Lower lobe of right lung (tissue), 2 donors: ENCODE results near the gene B3GNT5. TPM values are rescaled to one million over a fixed set of nuclear protein-coding genes. Genes with fewer than 3 reads are reported as not detected.

ENCODE experiments used
- ATAC-seq, 2 donors: fragments of 200-7000 bp; cut with Tn5 transposase; one replicate each; pipeline ENCODE4 v1.9.1; 2020 to 2022; ENCODE audit warnings: mild to moderate bottlenecking in 2 of 2, moderate library complexity in 2 of 2
- DNase-seq: peaks from one replicate; pipeline ENCODE4 v3.0.0-alpha.2; 2020
- H3K27ac ChIP-seq: fragments of 200-600 bp; one replicate; pipeline ENCODE4 v1.8.0; 2022
- H3K27me3 ChIP-seq: fragments of 200-600 bp; one replicate; pipeline ENCODE4 v1.8.0; 2022; ENCODE audit warnings: low read depth
- H3K36me3 ChIP-seq: fragments of 200-600 bp; one replicate; pipeline ENCODE4 v1.8.0; 2022; ENCODE audit warnings: mild to moderate bottlenecking
- H3K4me1 ChIP-seq: fragments of 200-600 bp; one replicate; pipeline ENCODE4 v1.8.0; 2022
- H3K4me3 ChIP-seq: fragments of 200-600 bp; one replicate; pipeline ENCODE4 v1.8.0; 2022; ENCODE audit warnings: mild to moderate bottlenecking
- H3K9me3 ChIP-seq: fragments of 200-600 bp; one replicate; pipeline ENCODE4 v1.8.0; 2022
- CTCF ChIP-seq: fragments of 200-600 bp; IDR thresholded peaks from one replicate; pipeline ENCODE4 v1.8.0; 2022; ENCODE audit warnings: antibody characterized with exemption, mild to moderate bottlenecking
- intact Hi-C: fragments of 100-400 bp; cut with DNase I; formaldehyde crosslinking; loops from one replicate; pipeline ENCODE4 v1.11.0; 2022
- total RNA-seq: library from RNA; stranded (reverse); fragmentation: NEBNext Ultra II Directional; extraction: Animal tissue kit (Norgen Biotek cat#: 25700); gene quantifications from one replicate; pipeline ENCODE4 v1.2.1, GENCODE V29; 2021
- donor health status: DM: no; HTN: yes; CAD: no; lungs with severe emphysema.

B3GNT5 gene
- total RNA-seq, 1 donor from 2014 or later = 30.8 TPM

- Histone ChIP-seq H3K36me3 (no peaks in the 10 kb centered on the region), H3K27me3 (no peaks in the 10 kb centered on the region), H3K4me1 (peaks cover 9% of the 10 kb centered on the region), H3K9me3 (no peaks in the 10 kb centered on the region), H3K27ac (no peak overlapping the region), H3K4me3 (no peak overlapping the region)
- DNase-seq = no peak
- TF ChIP-seq CTCF = no peak
- ATAC-seq = no peak
- intact Hi-C loops = no loop called here
Observed at GRCh38 chr3:183230826-183231225, 22.2 kb upstream of the B3GNT5 start.

- no peak for ATAC-seq
- no peaks in the 10 kb centered on the region for H3K9me3 ChIP-seq
- DNase-seq = no peak
- H3K27me3 ChIP-seq = no peaks in the 10 kb centered on the region
- peaks cover 9% of the 10 kb centered on the region for H3K4me1 ChIP-seq
- no peak overlapping the region for H3K4me3 ChIP-seq
- H3K36me3 ChIP-seq = no peaks in the 10 kb centered on the region
- no peak for TF ChIP-seq CTCF
- H3K27ac ChIP-seq = no peak overlapping the region
- intact Hi-C loops = no loop called here
Observed at GRCh38 chr3:183233966-183234365, 19.1 kb upstream of the B3GNT5 start.

- DNase-seq = no peak
- Histone ChIP-seq H3K27me3 (no peaks in the 10 kb centered on the region), H3K36me3 (no peaks in the 10 kb centered on the region), H3K27ac (no peak overlapping the region), H3K9me3 (peaks cover 12% of the 10 kb centered on the region), H3K4me3 (no peak overlapping the region), H3K4me1 (peaks cover 4% of the 10 kb centered on the region)
- TF ChIP-seq CTCF = no peak
- intact Hi-C loops = no loop called here
- ATAC-seq = no peak
Observed at GRCh38 chr3:183239046-183239445, 14.0 kb upstream of the B3GNT5 start.

- Histone ChIP-seq H3K9me3 (peaks cover 12% of the 10 kb centered on the region), H3K27me3 (no peaks in the 10 kb centered on the region), H3K27ac (no peak overlapping the region), H3K4me1 (peaks cover 18% of the 10 kb centered on the region), H3K36me3 (no peaks in the 10 kb centered on the region), H3K4me3 (no peak overlapping the region)
- intact Hi-C loops = no loop called here
- TF ChIP-seq CTCF = no peak
- no peak for DNase-seq
- ATAC-seq = no peak
Observed at GRCh38 chr3:183242431-183242830, 10.6 kb upstream of the B3GNT5 start.

- peak; percentile 56 to 57 for ATAC-seq
- H3K27me3 ChIP-seq = no peaks in the 10 kb centered on the region
- no peaks in the 10 kb centered on the region for H3K36me3 ChIP-seq
- no peak for TF ChIP-seq CTCF
- peak; percentile 77 for DNase-seq
- H3K9me3 ChIP-seq = peaks cover 12% of the 10 kb centered on the region
- H3K4me1 ChIP-seq = peaks cover 18% of the 10 kb centered on the region
- no peak overlapping the region for H3K4me3 ChIP-seq
- H3K27ac ChIP-seq = peak overlapping the region; percentile 27
- intact Hi-C loops = no loop called here
Observed at GRCh38 chr3:183244219-183244618, 8.8 kb upstream of the B3GNT5 start.

- no peaks in the 10 kb centered on the region for H3K27me3 ChIP-seq
- intact Hi-C loops = no loop called here
- TF ChIP-seq CTCF = no peak
- peak overlapping the region; percentile 76 for H3K27ac ChIP-seq
- no peak for DNase-seq
- peaks cover 12% of the 10 kb centered on the region for H3K9me3 ChIP-seq
- peak; percentile 56 to 62 for ATAC-seq
- peaks cover 18% of the 10 kb centered on the region for H3K4me1 ChIP-seq
- no peak overlapping the region for H3K4me3 ChIP-seq
- no peaks in the 10 kb centered on the region for H3K36me3 ChIP-seq
Observed at GRCh38 chr3:183244981-183245476, 8.0 kb upstream of the B3GNT5 start.
